ENCODE data around the gene SENP2.
A peak's percentile ranks its signal among the peaks of the same experiment; 100 is the strongest.

SENP2 gene

DNA sequence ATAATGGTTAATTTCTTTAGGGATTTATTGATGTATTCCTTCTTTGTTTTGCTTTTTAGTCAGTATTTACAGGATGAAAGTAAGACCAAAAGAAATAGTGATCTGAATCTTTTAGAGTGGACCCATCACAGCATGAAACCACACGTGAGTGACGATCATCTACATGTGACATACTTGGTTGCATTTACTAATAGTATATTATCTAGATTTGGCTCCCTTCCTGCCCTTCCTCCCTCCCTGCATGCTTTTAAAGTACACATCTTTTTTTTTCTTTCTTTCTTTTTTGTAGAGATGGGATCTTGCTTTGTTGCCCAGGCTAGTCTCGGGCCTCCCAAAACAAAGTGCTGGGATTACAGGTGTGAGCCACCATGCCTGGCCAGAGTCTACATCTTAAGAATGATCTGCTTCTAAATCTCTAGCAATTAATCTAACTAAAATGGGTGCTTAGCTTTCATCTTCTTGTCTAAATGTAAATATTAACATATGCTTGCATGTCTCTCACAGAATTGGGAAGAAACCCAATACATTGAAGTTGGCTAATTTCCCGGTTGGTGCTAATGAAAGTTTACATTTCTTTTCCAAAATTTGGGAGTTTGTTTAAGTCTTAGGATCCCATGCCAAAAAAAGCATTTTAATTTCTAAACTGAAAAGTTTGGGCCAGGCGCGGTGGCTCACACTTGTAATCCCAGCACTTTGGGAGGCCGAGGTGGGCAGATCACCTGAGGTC, 38.0 kb downstream of the SENP2 start:
- no peak overlapping the region for H2BK5ac ChIP-seq (ENCODE audit: low read depth, low read length, poor library complexity, severe bottlenecking)
- no peak overlapping the region for H3K9ac ChIP-seq (ENCODE audit: low read length)
- no peak overlapping the region for H3K23ac ChIP-seq (ENCODE audit: low read length in 2 of 2)
- WGBS, result over 99% methylated on average over 7 of the region's 7 CpGs
- H3K27ac ChIP-seq (ENCODE audit: low read length, poor library complexity, severe bottlenecking), result no peak overlapping the region
- H2AFZ ChIP-seq (ENCODE audit: low read depth, low read length), result no peak overlapping the region
- H4K91ac ChIP-seq (ENCODE audit: low read length), result no peak overlapping the region
- H3K4me1 ChIP-seq (ENCODE audit: control insufficient read depth, insufficient read depth, low read depth, low read length), result no peaks in the 10 kb centered on the region
- no peaks in the 10 kb centered on the region for H3K9me3 ChIP-seq (ENCODE audit: control insufficient read depth, low read length)
- H2BK120ac ChIP-seq (ENCODE audit: low read depth, low read length), result no peak overlapping the region
- H3K14ac ChIP-seq (ENCODE audit: low read length in 2 of 2), result no peak overlapping the region
- H3K79me1 ChIP-seq (replicated peaks; ENCODE audit: low read length, poor library complexity, severe bottlenecking), result no peaks in the 10 kb centered on the region
- no peak overlapping the region for H4K8ac ChIP-seq (ENCODE audit: low read length)
- H2BK12ac ChIP-seq (ENCODE audit: low read length in 2 of 2), result no peak overlapping the region
- H3K4me2 ChIP-seq (ENCODE audit: low read length, poor library complexity, severe bottlenecking), result no peak overlapping the region
- no peak overlapping the region for H3K4ac ChIP-seq (ENCODE audit: low read depth in 1 of 2, low read length in 2 of 2)
- DNase-seq, result no peak
- H2AK5ac ChIP-seq (ENCODE audit: low read length, severe bottlenecking), result no peak overlapping the region
- no peaks in the 10 kb centered on the region for H3K27me3 ChIP-seq (ENCODE audit: control insufficient read depth in 1 of 2, insufficient read depth in 1 of 2, low read length in 2 of 2)
- peaks cover 26 to 72% of the 10 kb centered on the region in 2 experiments for H3K36me3 ChIP-seq (ENCODE audit: control insufficient read depth in 1 of 2, insufficient read depth in 2 of 2, low read depth in 1 of 2, low read length in 2 of 2)
- H3K18ac ChIP-seq (ENCODE audit: low read depth in 1 of 2, low read length in 2 of 2), result no peak overlapping the region
- H2BK15ac ChIP-seq (ENCODE audit: low read depth, poor library complexity, severe bottlenecking), result no peak overlapping the region
- H3K4me3 ChIP-seq (ENCODE audit: insufficient read depth in 1 of 2, low read depth in 1 of 2, low read length in 2 of 2), result no peak overlapping the region

- no peak overlapping the region for H2BK12ac ChIP-seq (ENCODE audit: low read length in 2 of 2)
- WGBS, result 71% methylated on average over 1 of the region's 1 CpG
- H2AK5ac ChIP-seq (ENCODE audit: low read length, severe bottlenecking), result no peak overlapping the region
- no peaks in the 10 kb centered on the region for H3K4me1 ChIP-seq (ENCODE audit: control insufficient read depth, insufficient read depth, low read depth, low read length)
- no peak overlapping the region for H2BK15ac ChIP-seq (ENCODE audit: low read depth, poor library complexity, severe bottlenecking)
- H3K36me3 ChIP-seq (ENCODE audit: control insufficient read depth in 1 of 2, insufficient read depth in 2 of 2, low read depth in 1 of 2, low read length in 2 of 2), result peaks cover 21 to 68% of the 10 kb centered on the region in 2 experiments
- no peaks in the 10 kb centered on the region for H3K27me3 ChIP-seq (ENCODE audit: control insufficient read depth in 1 of 2, insufficient read depth in 1 of 2, low read length in 2 of 2)
- no peaks in the 10 kb centered on the region for H3K9me3 ChIP-seq (ENCODE audit: control insufficient read depth, low read length)
- H3K79me1 ChIP-seq (replicated peaks; ENCODE audit: low read length, poor library complexity, severe bottlenecking), result no peaks in the 10 kb centered on the region
- H4K91ac ChIP-seq (ENCODE audit: low read length), result no peak overlapping the region
- H3K4ac ChIP-seq (ENCODE audit: low read depth in 1 of 2, low read length in 2 of 2), result no peak overlapping the region
- H3K23ac ChIP-seq (ENCODE audit: low read length in 2 of 2), result no peak overlapping the region
- H3K4me2 ChIP-seq (ENCODE audit: low read length, poor library complexity, severe bottlenecking), result no peak overlapping the region
- H2AFZ ChIP-seq (ENCODE audit: low read depth, low read length), result no peak overlapping the region
- no peak overlapping the region for H3K14ac ChIP-seq (ENCODE audit: low read length in 2 of 2)
- DNase-seq, result no peak
- no peak overlapping the region for H3K18ac ChIP-seq (ENCODE audit: low read depth in 1 of 2, low read length in 2 of 2)
- H2BK5ac ChIP-seq (ENCODE audit: low read depth, low read length, poor library complexity, severe bottlenecking), result no peak overlapping the region
- no peak overlapping the region for H3K27ac ChIP-seq (ENCODE audit: low read length, poor library complexity, severe bottlenecking)
- H4K8ac ChIP-seq (ENCODE audit: low read length), result no peak overlapping the region
- no peak overlapping the region for H3K4me3 ChIP-seq (ENCODE audit: insufficient read depth in 1 of 2, low read depth in 1 of 2, low read length in 2 of 2)
- H3K9ac ChIP-seq (ENCODE audit: low read length), result no peak overlapping the region
- H2BK120ac ChIP-seq (ENCODE audit: low read depth, low read length), result no peak overlapping the region
Observed at GRCh38 chr3:185625784-185626183, 39.7 kb downstream of the SENP2 start.

- no peak overlapping the region for H3K18ac ChIP-seq (ENCODE audit: low read depth in 1 of 2, low read length in 2 of 2)
- H3K9me3 ChIP-seq (ENCODE audit: control insufficient read depth, low read length), result no peaks in the 10 kb centered on the region
- H3K4me1 ChIP-seq (ENCODE audit: control insufficient read depth, insufficient read depth, low read depth, low read length), result no peaks in the 10 kb centered on the region
- H3K36me3 ChIP-seq (ENCODE audit: control insufficient read depth in 1 of 2, insufficient read depth in 2 of 2, low read depth in 1 of 2, low read length in 2 of 2), result peaks cover 17 to 48% of the 10 kb centered on the region in 2 experiments
- no peak overlapping the region for H3K23ac ChIP-seq (ENCODE audit: low read length in 2 of 2)
- H2AK5ac ChIP-seq (ENCODE audit: low read length, severe bottlenecking), result no peak overlapping the region
- H3K27ac ChIP-seq (ENCODE audit: low read length, poor library complexity, severe bottlenecking), result peak overlapping the region; percentile 11
- H3K4ac ChIP-seq (ENCODE audit: low read depth in 1 of 2, low read length in 2 of 2), result no peak overlapping the region
- H3K14ac ChIP-seq (ENCODE audit: low read length in 2 of 2), result no peak overlapping the region
- H2BK5ac ChIP-seq (ENCODE audit: low read depth, low read length, poor library complexity, severe bottlenecking), result no peak overlapping the region
- WGBS, result 95% methylated on average over 3 of the region's 4 CpGs
- no peak overlapping the region for H3K4me3 ChIP-seq (ENCODE audit: insufficient read depth in 1 of 2, low read depth in 1 of 2, low read length in 2 of 2)
- H2BK120ac ChIP-seq (ENCODE audit: low read depth, low read length), result no peak overlapping the region
- H4K91ac ChIP-seq (ENCODE audit: low read length), result no peak overlapping the region
- no peak overlapping the region for H3K4me2 ChIP-seq (ENCODE audit: low read length, poor library complexity, severe bottlenecking)
- H3K27me3 ChIP-seq (ENCODE audit: control insufficient read depth in 1 of 2, insufficient read depth in 1 of 2, low read length in 2 of 2), result no peaks in the 10 kb centered on the region
- peak overlapping the region; percentile 36 for H3K9ac ChIP-seq (ENCODE audit: low read length)
- DNase-seq, result no peak
- no peaks in the 10 kb centered on the region for H3K79me1 ChIP-seq (replicated peaks; ENCODE audit: low read length, poor library complexity, severe bottlenecking)
- no peak overlapping the region for H2BK12ac ChIP-seq (ENCODE audit: low read length in 2 of 2)
- no peak overlapping the region for H2AFZ ChIP-seq (ENCODE audit: low read depth, low read length)
- H4K8ac ChIP-seq (ENCODE audit: low read length), result no peak overlapping the region
- no peak overlapping the region for H2BK15ac ChIP-seq (ENCODE audit: low read depth, poor library complexity, severe bottlenecking)
Observed at GRCh38 chr3:185629554-185630181, 43.6 kb downstream of the SENP2 start.

DNA sequence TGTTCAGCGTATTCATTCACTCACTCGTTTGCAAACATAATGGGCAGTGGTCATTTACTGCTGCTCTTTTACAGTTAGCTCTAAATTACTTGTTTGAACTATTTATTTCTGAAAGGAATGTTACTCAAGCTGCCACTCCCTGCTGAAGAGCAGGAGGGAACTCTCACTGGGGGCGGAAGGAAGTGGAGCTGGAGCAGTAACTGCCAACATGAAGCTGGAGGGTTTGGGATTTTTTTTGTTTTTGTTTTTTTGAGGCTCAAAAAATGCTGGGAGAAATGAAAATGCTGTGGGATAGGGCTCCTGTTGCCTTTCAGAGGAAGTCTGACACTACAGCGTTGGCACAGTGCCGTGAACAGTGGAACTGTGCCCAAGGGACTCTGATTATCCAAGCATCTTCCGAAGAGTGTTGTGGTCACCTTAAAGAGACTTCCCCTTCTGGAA, 44.1 kb downstream of the SENP2 start:
- H4K91ac ChIP-seq (ENCODE audit: low read length), result no peak overlapping the region
- H4K8ac ChIP-seq (ENCODE audit: low read length), result no peak overlapping the region
- H3K4me2 ChIP-seq (ENCODE audit: low read length, poor library complexity, severe bottlenecking), result no peak overlapping the region
- 74% methylated on average over 5 of the region's 6 CpGs for WGBS
- H2AK5ac ChIP-seq (ENCODE audit: low read length, severe bottlenecking), result no peak overlapping the region
- H3K4ac ChIP-seq (ENCODE audit: low read depth in 1 of 2, low read length in 2 of 2), result no peak overlapping the region
- no peak overlapping the region for H3K23ac ChIP-seq (ENCODE audit: low read length in 2 of 2)
- H3K79me1 ChIP-seq (replicated peaks; ENCODE audit: low read length, poor library complexity, severe bottlenecking), result no peaks in the 10 kb centered on the region
- H3K14ac ChIP-seq (ENCODE audit: low read length in 2 of 2), result no peak overlapping the region
- H2BK120ac ChIP-seq (ENCODE audit: low read depth, low read length), result no peak overlapping the region
- H3K18ac ChIP-seq (ENCODE audit: low read depth in 1 of 2, low read length in 2 of 2), result no peak overlapping the region
- DNase-seq, result peak; percentile 33
- no peak overlapping the region for H2BK15ac ChIP-seq (ENCODE audit: low read depth, poor library complexity, severe bottlenecking)
- peaks cover 17 to 47% of the 10 kb centered on the region in 2 experiments for H3K36me3 ChIP-seq (ENCODE audit: control insufficient read depth in 1 of 2, insufficient read depth in 2 of 2, low read depth in 1 of 2, low read length in 2 of 2)
- no peak overlapping the region for H3K27ac ChIP-seq (ENCODE audit: low read length, poor library complexity, severe bottlenecking)
- H3K4me1 ChIP-seq (ENCODE audit: control insufficient read depth, insufficient read depth, low read depth, low read length), result no peaks in the 10 kb centered on the region
- no peaks in the 10 kb centered on the region for H3K9me3 ChIP-seq (ENCODE audit: control insufficient read depth, low read length)
- H3K27me3 ChIP-seq (ENCODE audit: control insufficient read depth in 1 of 2, insufficient read depth in 1 of 2, low read length in 2 of 2), result no peaks in the 10 kb centered on the region
- H3K9ac ChIP-seq (ENCODE audit: low read length), result peak overlapping the region; percentile 36
- no peak overlapping the region for H2BK5ac ChIP-seq (ENCODE audit: low read depth, low read length, poor library complexity, severe bottlenecking)
- no peak overlapping the region for H2BK12ac ChIP-seq (ENCODE audit: low read length in 2 of 2)
- no peak overlapping the region for H2AFZ ChIP-seq (ENCODE audit: low read depth, low read length)
- no peak overlapping the region for H3K4me3 ChIP-seq (ENCODE audit: insufficient read depth in 1 of 2, low read depth in 1 of 2, low read length in 2 of 2)
